Measurements from ENCODE around the gene LRRC61.

Gene LRRC61

DNA sequence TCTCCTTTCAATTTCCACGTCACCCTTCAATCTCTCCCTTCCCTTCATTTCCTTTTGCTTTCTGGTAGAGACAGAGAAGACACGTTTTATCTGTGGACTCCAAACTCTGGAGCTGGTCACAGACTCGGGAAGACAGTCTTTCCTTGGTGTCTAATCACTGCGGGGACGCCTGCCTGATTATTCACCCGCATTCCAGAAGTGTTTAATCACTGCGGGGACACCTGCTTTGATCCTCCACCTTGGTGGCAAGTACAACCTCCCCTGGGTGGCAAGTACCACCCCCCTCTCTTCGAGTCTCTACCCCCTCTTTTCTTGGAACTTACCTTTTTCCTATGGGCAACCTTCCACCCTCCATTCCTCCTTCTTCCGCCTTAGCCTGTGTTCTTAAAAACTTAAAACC lies 15.3 kb upstream of the LRRC61 start (continued):
- TF ChIP-seq CSRNP3 (CRISPR knock-in tag; IDR thresholded peaks at IDR 0.05): no peak
- TF ChIP-seq, protein P1, sequence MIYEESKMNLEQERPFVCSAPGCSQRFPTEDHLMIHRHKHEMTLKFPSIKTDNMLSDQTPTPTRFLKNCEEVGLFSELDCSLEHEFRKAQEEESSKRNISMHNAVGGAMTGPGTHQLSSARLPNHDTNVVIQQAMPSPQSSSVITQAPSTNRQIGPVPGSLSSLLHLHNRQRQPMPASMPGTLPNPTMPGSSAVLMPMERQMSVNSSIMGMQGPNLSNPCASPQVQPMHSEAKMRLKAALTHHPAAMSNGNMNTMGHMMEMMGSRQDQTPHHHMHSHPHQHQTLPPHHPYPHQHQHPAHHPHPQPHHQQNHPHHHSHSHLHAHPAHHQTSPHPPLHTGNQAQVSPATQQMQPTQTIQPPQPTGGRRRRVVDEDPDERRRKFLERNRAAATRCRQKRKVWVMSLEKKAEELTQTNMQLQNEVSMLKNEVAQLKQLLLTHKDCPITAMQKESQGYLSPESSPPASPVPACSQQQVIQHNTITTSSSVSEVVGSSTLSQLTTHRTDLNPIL (CRISPR knock-in tag; IDR thresholded peaks at IDR 0.05; ENCODE audit: low read depth): no peak
- TF ChIP-seq ARNTL (CRISPR knock-in tag; IDR thresholded peaks at IDR 0.05; ENCODE audit: borderline replicate concordance, low read depth): no peak
- no peak for TF ChIP-seq ISL1 (CRISPR knock-in tag; IDR thresholded peaks at IDR 0.05)

DNA sequence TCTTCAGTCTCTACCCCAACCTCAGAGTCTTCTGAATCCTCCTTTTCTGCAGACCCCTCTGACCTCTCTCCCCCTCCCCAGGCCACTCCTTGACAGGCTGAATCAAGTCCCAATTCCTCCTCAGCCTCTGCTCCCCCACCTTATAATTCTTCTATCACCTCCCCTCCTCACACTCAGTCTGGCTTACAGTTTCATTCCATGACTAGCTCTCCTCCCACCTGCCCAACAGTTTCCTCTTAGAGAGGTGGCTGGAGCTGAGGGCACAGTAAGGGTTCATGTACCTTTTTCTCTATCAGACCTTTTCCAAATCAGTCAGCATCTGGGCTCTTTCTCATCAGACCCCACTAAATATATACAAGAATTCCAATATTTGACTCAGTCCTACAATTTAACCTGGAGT lies 14.6 kb upstream of the LRRC61 start:
- no peak for ATAC-seq
- TF ChIP-seq, protein P2, sequence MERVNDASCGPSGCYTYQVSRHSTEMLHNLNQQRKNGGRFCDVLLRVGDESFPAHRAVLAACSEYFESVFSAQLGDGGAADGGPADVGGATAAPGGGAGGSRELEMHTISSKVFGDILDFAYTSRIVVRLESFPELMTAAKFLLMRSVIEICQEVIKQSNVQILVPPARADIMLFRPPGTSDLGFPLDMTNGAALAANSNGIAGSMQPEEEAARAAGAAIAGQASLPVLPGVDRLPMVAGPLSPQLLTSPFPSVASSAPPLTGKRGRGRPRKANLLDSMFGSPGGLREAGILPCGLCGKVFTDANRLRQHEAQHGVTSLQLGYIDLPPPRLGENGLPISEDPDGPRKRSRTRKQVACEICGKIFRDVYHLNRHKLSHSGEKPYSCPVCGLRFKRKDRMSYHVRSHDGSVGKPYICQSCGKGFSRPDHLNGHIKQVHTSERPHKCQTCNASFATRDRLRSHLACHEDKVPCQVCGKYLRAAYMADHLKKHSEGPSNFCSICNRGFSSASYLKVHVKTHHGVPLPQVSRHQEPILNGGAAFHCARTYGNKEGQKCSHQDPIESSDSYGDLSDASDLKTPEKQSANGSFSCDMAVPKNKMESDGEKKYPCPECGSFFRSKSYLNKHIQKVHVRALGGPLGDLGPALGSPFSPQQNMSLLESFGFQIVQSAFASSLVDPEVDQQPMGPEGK (CRISPR knock-in tag; IDR thresholded peaks at IDR 0.05; ENCODE audit: borderline replicate concordance): no peak
- TF ChIP-seq, protein P1 (CRISPR knock-in tag; IDR thresholded peaks at IDR 0.05; ENCODE audit: low read depth): no peak
- TF ChIP-seq GLIS3 (CRISPR knock-in tag; IDR thresholded peaks at IDR 0.05): no peak
- no peak for TF ChIP-seq PPARA (CRISPR knock-in tag; IDR thresholded peaks at IDR 0.05; ENCODE audit: borderline replicate concordance)
- TF ChIP-seq ZNF70 (CRISPR knock-in tag; IDR thresholded peaks at IDR 0.05): no peak
- TF ChIP-seq ZFP30 (CRISPR knock-in tag; IDR thresholded peaks at IDR 0.05): no peak
- TF ChIP-seq ZNF565 (CRISPR knock-in tag; conservative IDR thresholded peaks at IDR 0.05; ENCODE audit: low read depth): no peak
- TF ChIP-seq ZC3H10 (CRISPR knock-in tag; IDR thresholded peaks at IDR 0.05): no peak
- no peak for TF ChIP-seq TOX (CRISPR knock-in tag; IDR thresholded peaks at IDR 0.05; ENCODE audit: borderline replicate concordance)
- no peak for TF ChIP-seq SNAI2 (CRISPR knock-in tag; IDR thresholded peaks at IDR 0.05)
- TF ChIP-seq OSR1 (CRISPR knock-in tag; IDR thresholded peaks at IDR 0.05): no peak
- TF ChIP-seq CSRNP3 (CRISPR knock-in tag; IDR thresholded peaks at IDR 0.05): no peak
- no peak for TF ChIP-seq ARNTL (CRISPR knock-in tag; IDR thresholded peaks at IDR 0.05; ENCODE audit: borderline replicate concordance, low read depth)
- no peak for TF ChIP-seq ESRRG (CRISPR knock-in tag; IDR thresholded peaks at IDR 0.05)
- TF ChIP-seq TCF4 (CRISPR knock-in tag; IDR thresholded peaks at IDR 0.05; ENCODE audit: borderline replicate concordance): no peak
- TF ChIP-seq ISL1 (CRISPR knock-in tag; IDR thresholded peaks at IDR 0.05): no peak
- TF ChIP-seq RARB (CRISPR knock-in tag; IDR thresholded peaks at IDR 0.05): no peak
- no peak for TF ChIP-seq POU6F1 (CRISPR knock-in tag; IDR thresholded peaks at IDR 0.05; ENCODE audit: borderline replicate concordance, low read depth)
- no peak for TF ChIP-seq ZNF8 (CRISPR knock-in tag; IDR thresholded peaks at IDR 0.05)
- no peak for TF ChIP-seq ZFP3 (CRISPR knock-in tag; IDR thresholded peaks at IDR 0.05)

DNA sequence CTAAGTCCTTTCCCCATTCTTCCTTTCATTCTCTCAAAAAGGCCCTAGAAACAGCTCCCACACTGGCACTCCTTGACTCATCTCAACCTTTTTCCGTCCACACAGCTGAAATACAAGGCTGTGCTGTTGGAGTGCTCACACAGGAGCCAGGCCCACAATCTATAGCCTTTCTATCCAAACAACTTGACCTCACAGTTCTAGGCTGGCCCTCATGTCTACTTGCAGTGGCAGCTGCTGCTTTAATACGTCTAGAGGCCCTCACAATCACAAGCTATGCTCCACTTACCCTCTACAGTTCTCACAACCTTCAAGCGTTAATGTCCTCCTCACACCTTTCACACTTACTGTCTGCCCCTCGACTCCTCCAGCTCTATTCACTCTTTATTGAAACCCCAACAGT lies 12.0 kb upstream of the LRRC61 start:
- ATAC-seq: no peak
- no peak for TF ChIP-seq CSRNP3 (CRISPR knock-in tag; IDR thresholded peaks at IDR 0.05)
- TF ChIP-seq ESRRG (CRISPR knock-in tag; IDR thresholded peaks at IDR 0.05): no peak
- no peak for TF ChIP-seq ZFP30 (CRISPR knock-in tag; IDR thresholded peaks at IDR 0.05)
- TF ChIP-seq POU6F1 (CRISPR knock-in tag; IDR thresholded peaks at IDR 0.05; ENCODE audit: borderline replicate concordance, low read depth): no peak
- no peak for TF ChIP-seq ARNTL (CRISPR knock-in tag; IDR thresholded peaks at IDR 0.05; ENCODE audit: borderline replicate concordance, low read depth)
- TF ChIP-seq, protein P1 (CRISPR knock-in tag; IDR thresholded peaks at IDR 0.05; ENCODE audit: low read depth): no peak
